ENCODE measurements around the gene YPEL2. TPM values are rescaled to one million over a fixed set of nuclear protein-coding genes. Genes with fewer than 3 reads are reported as not detected.
A peak's percentile ranks its signal among the peaks of the same experiment; 100 is the strongest.

YPEL2 gene
- total RNA-seq, 1 donor from 2014 or later, result 41.1 TPM

- no peak for FAIRE-seq
- DNase-seq (ENCODE audit: low read depth), result no peak
- no peaks in the 10 kb centered on the region for H4K20me1 ChIP-seq (ENCODE audit: insufficient read depth, low read length)
- H3K9me3 ChIP-seq (ENCODE audit: insufficient read depth, low read depth, low read length), result no peaks in the 10 kb centered on the region
- Mint-ChIP-seq H3K4me3 (ENCODE audit: unreplicated experiment) (no peak overlapping the region), H3K9me3 (ENCODE audit: unreplicated experiment) (no peaks in the 10 kb centered on the region), H3K4me1 (ENCODE audit: low read depth, unreplicated experiment) (peaks cover 90% of the 10 kb centered on the region), H3K27ac (ENCODE audit: unreplicated experiment) (peak overlapping the region; percentile 97), H3K27me3 (ENCODE audit: low read depth, unreplicated experiment) (no peaks in the 10 kb centered on the region), H3K36me3 (ENCODE audit: low read depth, unreplicated experiment) (peaks cover 5% of the 10 kb centered on the region)
- no peak overlapping the region for H3K27ac ChIP-seq (ENCODE audit: low read depth, low read length)
- H3K4me2 ChIP-seq (ENCODE audit: low read length), result no peak overlapping the region
- no peak overlapping the region for H3K9ac ChIP-seq (ENCODE audit: low read length)
- no peak overlapping the region for H3K4me3 ChIP-seq (ENCODE audit: insufficient read depth, low read depth, low read length)
- no peak overlapping the region for H2AFZ ChIP-seq (ENCODE audit: low read depth, low read length)
- no peaks in the 10 kb centered on the region for H3K79me2 ChIP-seq (ENCODE audit: insufficient read depth, low read length)
- TF ChIP-seq CTCF (IDR thresholded peaks at IDR 0.05; ENCODE audit: insufficient read depth, low read depth, low read length) (no peak), EZH2 (IDR thresholded peaks at IDR 0.05; ENCODE audit: insufficient read depth, low read length) (no peak)
- peaks cover 59% of the 10 kb centered on the region for H3K4me1 ChIP-seq (ENCODE audit: insufficient read depth, low read length)
- no peaks in the 10 kb centered on the region for H3K36me3 ChIP-seq (ENCODE audit: insufficient read depth, low read length)
- H3K27me3 ChIP-seq (ENCODE audit: insufficient read depth, low read length), result no peaks in the 10 kb centered on the region
These were observed 36.9 kb downstream of the YPEL2 start for GRCh38 chr17:59368218-59368857.

- H3K4me1 Mint-ChIP-seq (ENCODE audit: low read depth, unreplicated experiment), result peaks cover 91% of the 10 kb centered on the region
- no peak overlapping the region for H3K27ac ChIP-seq (ENCODE audit: low read depth, low read length)
- no peaks in the 10 kb centered on the region for H3K27me3 ChIP-seq (ENCODE audit: insufficient read depth, low read length)
- peak; percentile 71 for DNase-seq (ENCODE audit: low read depth)
- no peaks in the 10 kb centered on the region for H3K9me3 ChIP-seq (ENCODE audit: insufficient read depth, low read depth, low read length)
- no peak overlapping the region for H2AFZ ChIP-seq (ENCODE audit: low read depth, low read length)
- H3K27ac Mint-ChIP-seq (ENCODE audit: unreplicated experiment), result peak overlapping the region; percentile 97
- H3K4me3 ChIP-seq (ENCODE audit: insufficient read depth, low read depth, low read length), result no peak overlapping the region
- H3K4me2 ChIP-seq (ENCODE audit: low read length), result no peak overlapping the region
- TF ChIP-seq CTCF (IDR thresholded peaks at IDR 0.05; ENCODE audit: insufficient read depth, low read depth, low read length) (no peak), EZH2 (IDR thresholded peaks at IDR 0.05; ENCODE audit: insufficient read depth, low read length) (no peak)
- H3K4me3 Mint-ChIP-seq (ENCODE audit: unreplicated experiment), result peak overlapping the region; percentile 63
- no peaks in the 10 kb centered on the region for H3K79me2 ChIP-seq (ENCODE audit: insufficient read depth, low read length)
- H3K36me3 Mint-ChIP-seq (ENCODE audit: low read depth, unreplicated experiment), result peaks cover 4% of the 10 kb centered on the region
- no peaks in the 10 kb centered on the region for H4K20me1 ChIP-seq (ENCODE audit: insufficient read depth, low read length)
- no peak for FAIRE-seq
- peaks cover 67% of the 10 kb centered on the region for H3K4me1 ChIP-seq (ENCODE audit: insufficient read depth, low read length)
- H3K27me3 Mint-ChIP-seq (ENCODE audit: low read depth, unreplicated experiment), result no peaks in the 10 kb centered on the region
- no peaks in the 10 kb centered on the region for H3K36me3 ChIP-seq (ENCODE audit: insufficient read depth, low read length)
- H3K9ac ChIP-seq (ENCODE audit: low read length), result no peak overlapping the region
- H3K9me3 Mint-ChIP-seq (ENCODE audit: unreplicated experiment), result no peaks in the 10 kb centered on the region
These were observed 37.8 kb downstream of the YPEL2 start for GRCh38 chr17:59369031-59369975.

All from astrocyte (in vitro differentiated cells and primary cell).